SK-N-SH (cell line): ENCODE measurements around the gene SPAG8. TPM values are rescaled to one million over a fixed set of nuclear protein-coding genes. Genes with fewer than 3 reads are reported as not detected.

Experiments
- CTCF ChIA-PET: fragments of 300-600, 350-600 bp; formaldehyde crosslinking; extraction: SDS; loops from one replicate; lab custom pipeline; 2021; lab: Yijun Ruan, JAX
- POLR2A ChIA-PET: fragments of 350-600 bp; sonication (Branson Sonifier 250); formaldehyde crosslinking; extraction: SDS; loops from one replicate; lab custom pipeline; 2020; ENCODE audit warnings: antibody characterized with exemption, inconsistent platforms; lab: Yijun Ruan, JAX
- DNase-seq: peaks from one replicate; pipeline ENCODE4 v3.0.0; 2012
- H2AFZ ChIP-seq: fragments of 200-600 bp; sonication (generic); 2 replicates; pipeline ENCODE4 v1.8.1; 2016; ENCODE audit warnings: antibody characterized with exemption, mild to moderate bottlenecking, low read depth
- H3F3A ChIP-seq: fragments of 200-600 bp; sonication (generic); replicated peaks from 2 replicates; pipeline ENCODE3; 2016; ENCODE audit warnings: antibody characterized with exemption, mild to moderate bottlenecking; ENCODE audit not compliant: insufficient read depth
- H3K27ac ChIP-seq, 2 experiments: fragments of 200-500 bp in 1 of 2; fragments of 200-600 bp in 1 of 2; sonication (Bioruptor generic) in 1 of 2; sonication (generic), shearing (Covaris generic) in 1 of 2; 2 replicates each; pipeline versions ENCODE4 v1.5.1 to v1.6.1; 2014 to 2016; ENCODE audit warnings: low read depth in 2 of 2, inconsistent platforms in 1 of 2, low read length in 1 of 2, mild to moderate bottlenecking in 1 of 2, mixed read lengths in 1 of 2
- H3K27me3 ChIP-seq: fragments of 200-600 bp; sonication (generic), shearing (Covaris generic); 2 replicates; pipeline ENCODE4 v1.6.1; 2016; ENCODE audit warnings: mixed run types; ENCODE audit not compliant: insufficient read depth
- H3K36me3 ChIP-seq, 2 experiments: fragments of 200-500 bp in 1 of 2; fragments of 200-600 bp in 1 of 2; sonication (Bioruptor generic) in 1 of 2; sonication (generic) in 1 of 2; replicated peaks in 1 of 2; 2 replicates each; pipeline versions ENCODE3 to v1.5.1; 2014 to 2016; ENCODE audit warnings: low read length in 1 of 2, mild to moderate bottlenecking in 1 of 2; ENCODE audit not compliant: insufficient read depth in 2 of 2, control insufficient read depth in 1 of 2
- H3K4me1 ChIP-seq, 2 experiments: fragments of 200-500 bp in 1 of 2; fragments of 200-600 bp in 1 of 2; sonication (Bioruptor generic) in 1 of 2; sonication (generic), shearing (Covaris generic) in 1 of 2; 2 replicates each; pipeline versions ENCODE4 v1.5.1 to v1.6.1; 2014 to 2016; ENCODE audit warnings: low read depth in 1 of 2, low read length in 1 of 2, mixed run types in 1 of 2; ENCODE audit not compliant: insufficient read depth in 2 of 2, control insufficient read depth in 1 of 2
- H3K4me2 ChIP-seq: fragments of 200-600 bp; sonication (generic), shearing (Covaris generic); 2 replicates; pipeline ENCODE4 v1.6.1; 2017; ENCODE audit warnings: mixed run types
- H3K4me3 ChIP-seq, 2 experiments: fragments of 200-500 bp in 1 of 2; fragments of 200-600 bp in 1 of 2; sonication (Bioruptor generic) in 1 of 2; sonication (generic), shearing (Covaris generic) in 1 of 2; 2 replicates each; pipeline versions ENCODE4 v1.5.1 to v1.8.1; 2014 to 2016; ENCODE audit warnings: low read depth in 2 of 2, inconsistent platforms in 1 of 2, low read length in 1 of 2, mild to moderate bottlenecking in 1 of 2, mixed read lengths in 1 of 2, moderate library complexity in 1 of 2
- H3K79me2 ChIP-seq: fragments of 200-600 bp; sonication (generic); 2 replicates; pipeline ENCODE4 v1.8.1; 2017; ENCODE audit warnings: mild to moderate bottlenecking; ENCODE audit not compliant: insufficient read depth
- H3K9ac ChIP-seq: fragments of 200-600 bp; sonication (generic); 2 replicates; pipeline ENCODE4 v1.6.1; 2017; ENCODE audit warnings: mixed run types
- H3K9me2 ChIP-seq: fragments of 200-600 bp; sonication (generic); 2 replicates; pipeline ENCODE4 v1.6.1; 2017; ENCODE audit warnings: mixed run types
- H3K9me3 ChIP-seq: fragments of 200-600 bp; sonication (generic); 2 replicates; pipeline ENCODE4 v1.6.1; 2017; ENCODE audit warnings: mixed run types, mild to moderate bottlenecking, moderate library complexity
- H4K20me1 ChIP-seq: fragments of 200-600 bp; sonication (generic); 2 replicates; pipeline ENCODE4 v1.6.1; 2017; ENCODE audit warnings: mild to moderate bottlenecking, mixed run types; ENCODE audit not compliant: insufficient read depth
- ELF1 ChIP-seq: IDR thresholded peaks from 2 replicates; pipeline ENCODE4 v1.4.0; 2012
- EP300 ChIP-seq, 2 experiments: IDR thresholded peaks; 2 replicates each; pipeline versions ENCODE4 v1.4.0 to v1.6.1; 2012; ENCODE audit warnings: borderline replicate concordance in 1 of 2, low read depth in 1 of 2, low read length in 1 of 2
- EZH2phosphoT487 ChIP-seq: fragments of 200-600 bp; sonication (generic); IDR thresholded peaks from 2 replicates; pipeline ENCODE4 v1.6.1; 2017; ENCODE audit warnings: low read depth, mixed run types, mild to moderate bottlenecking, antibody characterized with exemption, moderate library complexity, borderline replicate concordance
- FOXJ3 ChIP-seq: sonication (generic); formaldehyde crosslinking; IDR thresholded peaks from 2 replicates; pipeline ENCODE4 v1.5.1; 2020; ENCODE audit warnings: mild to moderate bottlenecking, missing genetic modification reagents
- GATA2 ChIP-seq: sonication (generic); formaldehyde crosslinking; IDR thresholded peaks from 2 replicates; pipeline ENCODE4 v1.5.0; 2020; ENCODE audit warnings: mild to moderate bottlenecking, missing genetic modification reagents
- IRF3 ChIP-seq: fragments of 150-350 bp; IDR thresholded peaks from 2 replicates; pipeline ENCODE4 v1.6.1; 2016; ENCODE audit warnings: mild to moderate bottlenecking, low read depth, low read length
- MAX ChIP-seq: IDR thresholded peaks from 2 replicates; pipeline ENCODE4 v1.4.0; 2012; ENCODE audit warnings: low read depth
- NRF1 ChIP-seq: IDR thresholded peaks from 2 replicates; pipeline ENCODE4 v1.6.1; 2012; ENCODE audit warnings: low read depth, mild to moderate bottlenecking, low read length
- PBX3 ChIP-seq: IDR thresholded peaks from 2 replicates; pipeline ENCODE4; 2012
- RXRA ChIP-seq: IDR thresholded peaks from 2 replicates; pipeline ENCODE4 v1.4.0; 2012; ENCODE audit warnings: low read depth, mild to moderate bottlenecking, borderline replicate concordance
- SIN3A ChIP-seq: IDR thresholded peaks from 2 replicates; pipeline ENCODE4 v1.6.1; 2012; ENCODE audit warnings: low read depth, mild to moderate bottlenecking, low read length, moderate library complexity, borderline replicate concordance
- USF2 ChIP-seq: fragments of 150-350 bp; IDR thresholded peaks from 2 replicates; pipeline ENCODE4 v1.6.1; 2017; ENCODE audit warnings: antibody characterized with exemption, low read length, low read depth, borderline replicate concordance
- WGBS: methylation state at CpG from one replicate; pipeline ENCODE4 v1.1.6; 2017; ENCODE audit warnings: low lambda C conversion rate; 5-methylcytosine and 5-hydroxymethylcytosine counted together
- polyA plus RNA-seq, 3 experiments: library from polyadenylated mRNA; depleted of rRNA; stranded (reverse); fragments of >200 nt; gene quantifications; 2 replicates each; pipeline ENCODE4 v1.2.3, GENCODE V29; 2012

SPAG8 gene
- polyA plus RNA-seq, 1 of the 3 experiments (the other 2 are of a cell fraction), result 1.5 TPM

- no peak for DNase-seq
Measured at GRCh38 chr9:35852876-35853865, 41.1 kb upstream of the SPAG8 start.

DNA sequence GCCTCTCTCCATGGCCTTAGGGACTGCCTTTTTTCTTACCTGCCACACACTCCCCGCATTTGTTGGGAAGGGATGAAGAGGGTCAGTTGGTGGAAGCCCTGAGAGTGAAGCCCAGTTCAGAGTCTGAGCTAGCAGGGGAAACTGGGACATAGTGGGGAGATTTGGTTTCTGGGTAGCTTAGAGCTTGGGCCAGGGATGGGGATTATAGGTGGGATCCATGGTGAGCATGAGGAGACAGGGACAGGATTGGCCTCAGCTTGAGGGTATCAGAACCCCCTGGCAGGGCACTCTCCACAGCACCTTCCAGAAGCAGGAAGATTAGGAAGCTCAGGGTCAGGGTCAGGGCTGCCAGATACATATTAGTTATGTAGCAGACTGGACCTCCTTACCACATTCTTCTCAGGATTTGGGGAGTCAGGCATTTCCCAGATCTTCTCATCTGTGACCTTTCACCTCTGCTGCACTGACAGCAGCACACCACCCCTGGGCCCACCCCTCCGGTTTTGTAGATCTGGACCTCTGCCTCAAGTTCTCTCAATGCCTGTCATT, 40.3 kb upstream of the SPAG8 start:
- H3K4me1 ChIP-seq, result peaks cover 5 to 6% of the 10 kb centered on the region in 2 experiments; a peak in 1 of 4 replicates
- H3K79me2 ChIP-seq, result no peaks in the 10 kb centered on the region
- CTCF ChIA-PET, result interaction anchor here (0.9 to 1.1 kb wide), 3 partner anchors 12 to 62 kb away, joined by 3 to 5 read pairs (median 3); no protein-coding TSS in a partner anchor
- no peak overlapping the region for H3K4me2 ChIP-seq
- peaks cover 16% of the 10 kb centered on the region for H3F3A ChIP-seq
- H3K27me3 ChIP-seq, result no peaks in the 10 kb centered on the region
- no peak overlapping the region for H2AFZ ChIP-seq
- TF ChIP-seq RXRA, result no peak
- no peak for TF ChIP-seq NRF1
- no peak for TF ChIP-seq PBX3
- TF ChIP-seq EZH2phosphoT487, result no peak
- no peaks in the 10 kb centered on the region for H3K9me2 ChIP-seq
- no peaks in the 10 kb centered on the region for H4K20me1 ChIP-seq
- H3K27ac ChIP-seq, result no peak overlapping the region
- DNase-seq, result no peak
- POLR2A ChIA-PET, result no interaction called here
- no peak overlapping the region for H3K9ac ChIP-seq
- WGBS, result 77% methylated on average over 2 of the region's 2 CpGs
- peaks cover 0 to under 1% of the 10 kb centered on the region in 2 experiments for H3K36me3 ChIP-seq
- no peak overlapping the region for H3K4me3 ChIP-seq
- no peaks in the 10 kb centered on the region for H3K9me3 ChIP-seq

More at GRCh38 chr9:35852876-35853865, 41.1 kb upstream of the SPAG8 start:
- Histone ChIP-seq H3K9me2 (no peaks in the 10 kb centered on the region), H3K9ac (no peak overlapping the region), H3K4me2 (no peak overlapping the region), H3K27ac (no peak overlapping the region), H3K4me1 (peaks cover 0 to 3% of the 10 kb centered on the region in 2 experiments; a peak in 1 of 4 replicates), H3K79me2 (no peaks in the 10 kb centered on the region), H3K4me3 (no peak overlapping the region), H4K20me1 (no peaks in the 10 kb centered on the region), H2AFZ (no peak overlapping the region), H3F3A (peaks cover 11% of the 10 kb centered on the region), H3K9me3 (no peaks in the 10 kb centered on the region), H3K36me3 (no peaks in the 10 kb centered on the region), H3K27me3 (no peaks in the 10 kb centered on the region)
- ChIA-PET CTCF (interaction anchor here (0.9 to 1.1 kb wide), 2 partner anchors 29 to 63 kb away, joined by 3 to 5 read pairs; no protein-coding TSS in a partner anchor), POLR2A (no interaction called here)
- 56% methylated on average over 12 of the region's 25 CpGs for WGBS
- no peak for TF ChIP-seq USF2
- TF ChIP-seq ELF1, result no peak
- no peak for TF ChIP-seq NRF1
- no peak for TF ChIP-seq FOXJ3 (CRISPR knock-in tag)
- no peak for TF ChIP-seq GATA2 (CRISPR knock-in tag)
- no peak for TF ChIP-seq IRF3
- no peak for TF ChIP-seq MAX
- TF ChIP-seq EP300 (IDR thresholded peaks at IDR 0.05; ENCODE audit: borderline replicate concordance in 1 of 2, low read depth in 1 of 2, low read length in 1 of 2), result no peak
- no peak for TF ChIP-seq SIN3A
